ENCODE results near the gene IL20.

Gene IL20, protein sequence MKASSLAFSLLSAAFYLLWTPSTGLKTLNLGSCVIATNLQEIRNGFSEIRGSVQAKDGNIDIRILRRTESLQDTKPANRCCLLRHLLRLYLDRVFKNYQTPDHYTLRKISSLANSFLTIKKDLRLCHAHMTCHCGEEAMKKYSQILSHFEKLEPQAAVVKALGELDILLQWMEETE

DNA sequence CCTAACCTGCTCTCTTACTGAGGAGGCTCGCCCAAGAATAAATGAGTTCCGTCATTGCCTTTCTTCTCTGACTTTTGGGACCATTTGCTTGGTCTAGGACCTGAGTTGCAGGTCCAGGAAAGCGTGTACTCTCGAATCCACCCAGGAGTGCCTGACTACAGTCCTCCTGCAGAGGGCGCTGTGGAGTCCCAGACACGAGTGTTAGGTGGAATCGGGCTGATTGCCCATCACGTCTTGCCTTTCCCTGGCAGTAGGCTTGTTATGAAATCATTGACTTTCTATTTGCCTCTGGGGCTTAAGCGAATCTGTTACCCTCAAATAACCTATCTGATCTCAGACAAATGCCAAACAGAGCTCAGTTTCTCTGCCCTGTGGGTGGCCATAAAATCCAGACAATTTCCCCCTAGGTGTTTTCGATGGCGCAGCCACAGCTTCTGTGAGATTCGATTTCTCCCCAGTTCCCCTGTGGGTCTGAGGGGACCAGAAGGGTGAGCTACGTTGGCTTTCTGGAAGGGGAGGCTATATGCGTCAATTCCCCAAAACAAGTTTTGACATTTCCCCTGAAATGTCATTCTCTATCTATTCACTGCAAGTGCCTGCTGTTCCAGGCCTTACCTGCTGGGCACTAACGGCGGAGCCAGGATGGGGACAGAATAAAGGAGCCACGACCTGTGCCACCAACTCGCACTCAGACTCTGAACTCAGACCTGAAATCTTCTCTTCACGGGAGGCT, at the start of gene IL20:
Gene IL20 (plus strand): TSS at position 685 of the 733 bp plus-strand sequence. CDS start 230 bp downstream, outside the sequence.
- no peak for DNase-seq

GRCh38 chr1:206816390-206817287, 48.8 kb upstream of the IL20 start:
- no peak for DNase-seq

GRCh38 chr1:206821493-206821892, 43.9 kb upstream of the IL20 start:
- peak; percentile 11 for DNase-seq

DNA sequence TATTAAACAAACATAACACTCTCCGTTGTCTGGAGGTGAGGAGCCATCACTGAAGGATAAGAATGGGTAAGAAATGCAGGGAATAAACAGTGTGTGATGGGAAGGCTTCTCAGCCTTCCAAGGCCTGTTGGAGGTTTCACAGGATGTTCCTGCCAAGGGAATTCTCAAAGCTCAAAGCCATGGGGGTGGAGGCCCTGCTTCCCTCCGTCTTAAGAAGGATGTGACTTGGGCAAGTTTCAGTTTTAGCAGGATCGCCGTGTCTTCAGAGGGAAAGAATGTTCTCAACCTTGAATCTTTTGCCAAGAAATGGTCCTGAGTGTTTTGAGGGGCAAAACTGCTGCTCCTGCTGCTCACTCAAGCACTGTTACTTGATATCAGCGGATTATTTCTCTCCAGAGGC, 41.7 kb upstream of the IL20 start:
- DNase-seq = no peak

DNA sequence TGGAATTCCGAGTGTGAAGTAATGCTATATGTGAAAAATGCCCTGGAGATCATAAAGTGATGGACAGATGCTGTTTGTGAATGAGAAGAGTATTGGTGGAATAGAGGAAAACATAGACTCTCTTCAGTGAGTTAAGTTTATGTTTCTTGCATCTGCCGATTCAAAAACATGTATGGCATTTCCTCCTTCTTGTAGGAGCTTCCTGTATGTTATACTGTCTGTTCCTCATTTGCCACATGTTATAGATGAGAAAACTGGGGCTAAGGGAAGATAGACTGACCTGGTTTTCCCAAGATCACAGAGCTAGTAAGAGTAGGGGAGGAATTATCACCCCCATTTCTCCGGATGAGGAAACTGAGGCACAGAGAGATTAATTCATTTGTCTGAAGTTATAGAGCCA, 41.1 kb upstream of the IL20 start:
- no peak for DNase-seq

GRCh38 chr1:206826394-206826793, 39.0 kb upstream of the IL20 start:
- DNase-seq = peak; percentile 70

- DNase-seq = no peak
Observed at GRCh38 chr1:206828061-206828460, 37.4 kb upstream of the IL20 start.

DNA sequence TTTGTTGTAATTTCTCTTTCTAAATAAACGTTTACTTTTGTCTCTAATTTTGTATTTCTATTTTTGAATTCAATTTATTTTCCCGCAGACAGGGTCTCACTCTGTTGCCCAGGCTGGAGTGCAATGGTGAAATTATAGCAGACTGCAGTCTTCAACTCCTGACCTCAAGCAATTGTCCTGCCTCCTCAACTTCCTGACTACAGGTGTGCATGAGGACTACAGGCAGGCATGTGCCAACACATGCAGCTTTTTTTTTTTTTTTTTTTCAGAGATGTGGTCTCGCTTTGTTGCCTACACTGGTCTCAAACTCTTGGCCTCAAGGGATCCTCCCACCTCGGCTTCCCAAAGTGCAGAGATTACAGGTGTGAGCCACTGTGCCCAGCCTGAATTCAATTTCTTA, 36.7 kb upstream of the IL20 start:
- DNase-seq = no peak

DNA sequence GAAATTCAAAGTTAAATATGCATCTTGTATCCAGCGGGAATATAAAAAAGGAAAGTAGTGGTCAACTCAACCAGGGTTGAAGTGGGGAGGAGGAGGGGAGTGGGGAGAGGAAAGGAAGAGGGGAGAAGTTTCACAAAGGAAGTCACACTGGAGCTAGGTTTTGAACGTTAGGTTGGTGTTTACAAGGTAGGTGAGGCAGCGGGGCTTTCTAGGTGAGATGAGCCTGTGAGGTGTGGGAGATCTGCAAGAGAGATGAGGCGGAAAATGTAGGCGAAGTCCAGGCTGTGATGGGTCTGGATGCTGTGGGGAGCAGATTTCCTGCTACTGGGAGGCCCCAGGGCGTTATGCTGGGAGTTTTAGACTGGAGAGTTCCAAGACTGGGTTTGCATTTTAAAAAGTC, 36.1 kb upstream of the IL20 start:
- DNase-seq = no peak

GRCh38 chr1:206829875-206830274, 35.5 kb upstream of the IL20 start:
- no peak for DNase-seq

GRCh38 chr1:206831650-206832049, 33.8 kb upstream of the IL20 start:
- DNase-seq = no peak

DNA sequence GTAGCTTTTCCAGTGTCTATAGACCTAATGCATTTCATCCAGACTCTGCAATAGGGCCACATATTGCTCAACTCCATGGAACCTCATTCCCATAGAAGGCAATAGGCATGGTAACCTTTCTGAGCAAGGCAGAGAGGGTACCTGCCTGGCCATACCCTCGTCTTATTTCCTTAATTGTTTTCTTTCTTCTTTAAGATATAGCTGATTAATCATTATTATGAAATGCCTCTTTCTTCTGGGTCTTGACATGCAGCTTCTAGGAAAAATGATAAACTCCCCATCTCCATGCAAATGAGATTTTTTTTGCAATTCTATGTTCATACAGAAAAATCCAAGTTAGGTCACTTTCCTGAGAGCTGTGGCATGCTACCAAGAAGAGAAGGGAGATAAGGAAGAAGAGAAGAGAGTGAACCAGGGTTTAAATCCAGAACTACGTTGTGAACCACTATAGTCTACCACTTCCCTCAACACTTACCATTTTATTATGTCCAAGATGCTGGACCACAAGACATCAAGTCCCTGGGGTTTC, 33.0 kb upstream of the IL20 start:
- no peak for DNase-seq

GRCh38 chr1:206833106-206833680, 32.2 kb upstream of the IL20 start:
- DNase-seq = no peak

DNA sequence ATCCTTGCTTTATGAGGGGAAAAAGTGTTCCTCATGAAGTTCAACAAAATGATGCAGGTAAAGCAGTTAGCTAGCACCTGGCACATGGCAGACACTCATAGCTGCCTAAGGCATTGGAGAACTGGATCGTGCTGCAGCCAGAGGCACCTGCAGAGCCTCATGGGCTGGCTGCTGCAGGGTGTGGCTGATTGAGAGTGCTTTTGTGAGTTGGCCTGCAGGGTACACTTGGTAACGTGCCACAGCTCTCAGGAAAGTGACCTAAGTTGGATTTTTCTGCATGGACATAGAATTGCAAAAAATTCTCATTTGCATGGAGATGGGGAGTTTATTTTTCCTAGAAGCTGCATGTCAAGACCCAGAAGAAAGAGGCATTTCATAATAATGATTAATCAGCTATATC, 31.6 kb upstream of the IL20 start:
- peak; percentile 49 for DNase-seq

DNA sequence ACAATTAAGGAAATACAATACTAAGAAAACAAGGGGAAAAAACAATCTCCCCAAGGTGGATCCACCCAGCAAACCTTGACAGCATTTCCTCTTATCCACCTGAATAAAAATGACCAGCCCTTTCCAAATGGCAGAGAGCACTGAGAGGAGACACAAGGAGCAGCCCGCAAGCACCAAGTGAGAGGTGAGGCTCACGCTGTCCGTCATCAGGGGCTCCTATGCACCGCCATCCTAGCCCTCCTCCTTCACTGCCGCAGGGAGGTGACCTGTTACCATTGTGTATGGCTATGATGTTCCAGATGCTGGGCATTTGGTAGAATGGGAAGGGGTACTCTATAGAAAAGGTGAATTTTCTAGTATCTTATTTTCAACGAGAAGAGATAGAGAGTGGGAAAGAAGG, 31.2 kb upstream of the IL20 start:
- DNase-seq = no peak

- DNase-seq = no peak
Observed at GRCh38 chr1:206834711-206835110, 30.7 kb upstream of the IL20 start.

- DNase-seq = no peak
Observed at GRCh38 chr1:206835186-206835585, 30.2 kb upstream of the IL20 start.

GRCh38 chr1:206836111-206836510, 29.3 kb upstream of the IL20 start:
- no peak for DNase-seq

- DNase-seq = no peak
Observed at GRCh38 chr1:206839006-206839560, 26.3 kb upstream of the IL20 start.

GRCh38 chr1:206839857-206840256, 25.6 kb upstream of the IL20 start:
- no peak for DNase-seq

DNA sequence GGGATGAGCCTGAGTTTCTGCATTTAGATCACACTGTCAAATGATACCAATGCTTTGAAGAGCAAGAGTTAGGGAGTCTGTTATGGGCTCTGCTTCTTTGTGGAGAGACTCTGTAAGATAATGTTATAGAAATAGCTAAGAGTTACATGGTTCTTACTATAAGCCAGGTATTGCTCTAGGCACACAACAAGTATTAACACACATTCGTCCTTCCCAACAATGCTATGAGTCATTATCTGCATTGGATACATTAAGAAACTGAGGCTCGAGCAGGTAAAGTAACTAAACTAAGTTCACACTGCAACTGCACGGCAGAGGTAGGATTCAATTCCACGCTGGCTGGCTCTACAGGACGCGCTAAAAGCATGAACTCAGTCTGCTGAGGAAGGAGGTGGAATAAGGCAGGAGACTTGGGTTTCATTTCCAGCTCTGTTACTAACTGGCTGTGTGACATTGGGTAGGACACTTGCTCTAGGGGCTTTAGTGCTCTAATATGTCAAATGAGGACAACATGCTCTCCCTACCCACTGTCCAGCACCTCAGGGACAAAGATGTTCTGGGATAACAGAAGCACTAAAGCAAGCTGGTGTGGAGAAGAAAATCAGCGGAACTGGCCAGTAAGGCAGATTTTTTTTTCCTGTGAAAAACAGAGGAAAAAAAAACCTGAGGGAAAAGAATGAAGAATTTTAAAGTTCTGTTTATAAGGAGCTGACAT, 23.7 kb upstream of the IL20 start:
- DNase-seq = no peak

DNA sequence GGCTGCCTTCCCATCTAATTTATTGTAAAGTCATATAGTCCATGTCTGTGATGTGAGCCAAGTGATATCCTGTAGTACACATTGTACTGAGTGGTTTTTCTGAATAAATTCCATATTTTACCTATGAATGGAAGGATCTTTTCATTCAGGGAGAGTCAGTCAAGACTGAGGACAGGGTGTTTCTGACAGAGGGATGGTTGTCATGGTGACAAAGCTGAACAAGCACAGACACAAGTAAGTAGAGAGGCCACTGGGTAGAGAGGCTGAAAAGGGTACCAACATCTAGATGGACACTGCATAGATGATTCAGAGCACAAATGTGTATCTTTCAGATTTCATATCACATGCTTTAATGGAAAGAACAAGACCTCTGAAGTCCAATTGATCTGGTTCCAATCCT, 22.6 kb upstream of the IL20 start:
- peak; percentile 9 for DNase-seq
